ENCODE measurements around the gene ADAM22. TPM values are rescaled to one million over a fixed set of nuclear protein-coding genes. Genes with fewer than 3 reads are reported as not detected.

Gene ADAM22
- total and polyA plus RNA-seq, 2 donors (not counting 1 experiment from before 2014, with no cell fraction given) = 0.30 to 1.8 TPM

GRCh38 chr7:88072715-88073055, 138.6 kb downstream of the ADAM22 start:
- Mint-ChIP-seq H3K27ac (no peak overlapping the region), H3K4me1 (no peaks in the 10 kb centered on the region), H3K9me3 (ENCODE audit: insufficient read depth) (no peaks in the 10 kb centered on the region), H3K4me3 (no peak overlapping the region), H3K27me3 (peaks cover 4% of the 10 kb centered on the region)
- H3K79me2 ChIP-seq (ENCODE audit: control insufficient read depth, insufficient read depth, low read length) = no peaks in the 10 kb centered on the region
- H4K20me1 ChIP-seq (ENCODE audit: control insufficient read depth, insufficient read depth, low read length, poor library complexity, severe bottlenecking) = no peaks in the 10 kb centered on the region
- H3K9me3 ChIP-seq (ENCODE audit: control extremely low read depth in 1 of 3, control insufficient read depth in 2 of 3, insufficient read depth in 1 of 3, low read length in 2 of 3) = no peaks in the 10 kb centered on the region
- DNase-seq = no peak
- CTCF ChIA-PET = no interaction called here
- no peaks in the 10 kb centered on the region for H3K27me3 ChIP-seq (replicated peaks in 1 of 4; ENCODE audit: control extremely low read depth in 1 of 4, control insufficient read depth in 3 of 4, insufficient read depth in 4 of 4, low read length in 3 of 4)
- H3K36me3 ChIP-seq (replicated peaks in 1 of 2; ENCODE audit: control extremely low read depth in 1 of 2, control insufficient read depth in 1 of 2, extremely low read depth in 1 of 2, insufficient read depth in 2 of 2, low read length in 1 of 2) = no peaks in the 10 kb centered on the region
- POLR2A ChIA-PET = no interaction called here
- no peak overlapping the region for H2AFZ ChIP-seq (ENCODE audit: insufficient read depth, low read depth, low read length, poor library complexity, severe bottlenecking)
- no peak overlapping the region for H3K4me2 ChIP-seq (replicated peaks; ENCODE audit: low read depth, low read length, poor library complexity, severe bottlenecking)
- WGBS (ENCODE audit: insufficient coverage) = no CpG with 5 or more reads among the region's 1 CpG
- TF ChIP-seq EZH2 (IDR thresholded peaks at IDR 0.05; ENCODE audit: borderline replicate concordance, insufficient read depth, low read depth, low read length, poor library complexity, severe bottlenecking) = no peak
- no peak for TF ChIP-seq CTCF (IDR thresholded peaks at IDR 0.05)
- H3K27ac ChIP-seq (ENCODE audit: low read length in 2 of 2) = no peak overlapping the region
- no peak overlapping the region for H3K4me3 ChIP-seq (ENCODE audit: control extremely low read depth in 1 of 5, extremely low read depth in 1 of 5, insufficient read depth in 1 of 5, low read depth in 2 of 5, low read length in 4 of 5)
- no peak for ATAC-seq (ENCODE audit: low read depth)
- no peaks in the 10 kb centered on the region for H3K4me1 ChIP-seq (ENCODE audit: control insufficient read depth in 2 of 2, insufficient read depth in 2 of 2, low read length in 2 of 2)
- intact Hi-C loops (cut with micrococcal nuclease) = no loop called here
- H3K9ac ChIP-seq (ENCODE audit: low read length) = no peak overlapping the region

GRCh38 chr7:88073626-88074025, 139.6 kb downstream of the ADAM22 start:
- H2AFZ ChIP-seq (ENCODE audit: insufficient read depth, low read depth, low read length, poor library complexity, severe bottlenecking) = no peak overlapping the region
- DNase-seq (no peak), ATAC-seq (ENCODE audit: low read depth) (no peak)
- H3K4me3 Mint-ChIP-seq = no peak overlapping the region
- 67% methylated on average over 1 of the region's 1 CpG for WGBS (ENCODE audit: insufficient coverage)
- H3K36me3 ChIP-seq (replicated peaks in 1 of 2; ENCODE audit: control extremely low read depth in 1 of 2, control insufficient read depth in 1 of 2, extremely low read depth in 1 of 2, insufficient read depth in 2 of 2, low read length in 1 of 2) = no peaks in the 10 kb centered on the region
- H3K4me3 ChIP-seq (ENCODE audit: control extremely low read depth in 1 of 5, extremely low read depth in 1 of 5, insufficient read depth in 1 of 5, low read depth in 2 of 5, low read length in 4 of 5) = no peak overlapping the region
- POLR2A ChIA-PET = no interaction called here
- intact Hi-C loops (cut with micrococcal nuclease) = no loop called here
- no peak overlapping the region for H3K9ac ChIP-seq (ENCODE audit: low read length)
- no peaks in the 10 kb centered on the region for H4K20me1 ChIP-seq (ENCODE audit: control insufficient read depth, insufficient read depth, low read length, poor library complexity, severe bottlenecking)
- H3K27me3 ChIP-seq (replicated peaks in 1 of 4; ENCODE audit: control extremely low read depth in 1 of 4, control insufficient read depth in 3 of 4, insufficient read depth in 4 of 4, low read length in 3 of 4) = no peaks in the 10 kb centered on the region
- TF ChIP-seq EZH2 (IDR thresholded peaks at IDR 0.05; ENCODE audit: borderline replicate concordance, insufficient read depth, low read depth, low read length, poor library complexity, severe bottlenecking) (no peak), CTCF (IDR thresholded peaks at IDR 0.05) (no peak)
- H3K4me1 ChIP-seq (ENCODE audit: control insufficient read depth in 2 of 2, insufficient read depth in 2 of 2, low read length in 2 of 2) = no peaks in the 10 kb centered on the region
- no peaks in the 10 kb centered on the region for H3K9me3 ChIP-seq (ENCODE audit: control extremely low read depth in 1 of 3, control insufficient read depth in 2 of 3, insufficient read depth in 1 of 3, low read length in 2 of 3)
- no peak overlapping the region for H3K4me2 ChIP-seq (replicated peaks; ENCODE audit: low read depth, low read length, poor library complexity, severe bottlenecking)
- H3K9me3 Mint-ChIP-seq (ENCODE audit: insufficient read depth) = no peaks in the 10 kb centered on the region
- H3K4me1 Mint-ChIP-seq = no peaks in the 10 kb centered on the region
- H3K27me3 Mint-ChIP-seq = peaks cover 4% of the 10 kb centered on the region
- H3K79me2 ChIP-seq (ENCODE audit: control insufficient read depth, insufficient read depth, low read length) = no peaks in the 10 kb centered on the region
- CTCF ChIA-PET = no interaction called here
- no peak overlapping the region for H3K27ac Mint-ChIP-seq
- H3K27ac ChIP-seq (ENCODE audit: low read length in 2 of 2) = no peak overlapping the region
